PC-3 (cell line): Measurements from ENCODE around the gene DACT1. TPM values are rescaled to one million over a fixed set of nuclear protein-coding genes. Genes with fewer than 3 reads are reported as not detected.

Experiments
- ATAC-seq: fragments of 200-7000 bp; cut with Tn5 transposase; 2 replicates; pipeline ENCODE4 v1.9.1; 2020; ENCODE audit warnings: mild to moderate bottlenecking, moderate library complexity
- BruUV-seq: library from RNA; stranded (reverse); fragments of 400-500 nt; replicated peaks from 2 replicates; lab custom pipeline; 2021; lab: Mats Ljungman, UMichigan
- CTCF ChIA-PET: fragments of 300-600 bp; sonication (Branson Sonifier 250); formaldehyde crosslinking; loops from one replicate; lab custom pipeline; 2022; ENCODE audit warnings: antibody characterized with exemption; lab: Charles Lee
- POLR2A ChIA-PET: fragments of 300-600 bp; sonication (Branson Sonifier 250); formaldehyde crosslinking; loops from one replicate; lab custom pipeline; 2022; ENCODE audit warnings: antibody characterized with exemption; ENCODE audit not compliant: unreplicated experiment; lab: Charles Lee
- DNase-seq: peaks from one replicate; pipeline ENCODE4 v3.0.0-alpha.2; 2015
- H2AFZ ChIP-seq: fragments of 300-600 bp; sonication (generic); 2 replicates; pipeline ENCODE4 v1.6.0; 2016; ENCODE audit warnings: antibody characterized with exemption, low read length
- H3F3A ChIP-seq: fragments of 300-600 bp; sonication (generic); one replicate; pipeline ENCODE4 v1.6.0; 2017; ENCODE audit warnings: antibody characterized with exemption, low read length, control low read depth, mild to moderate bottlenecking; ENCODE audit not compliant: unreplicated experiment
- H3K27ac ChIP-seq: fragments of 300-600 bp; sonication (generic); 2 replicates; pipeline ENCODE4 v1.5.1; 2016; ENCODE audit warnings: mild to moderate bottlenecking, low read length
- H3K27me3 ChIP-seq: fragments of 300-600 bp; sonication (generic); 2 replicates; pipeline ENCODE4 v1.6.1; 2016; ENCODE audit warnings: low read length, mixed read lengths
- H3K36me3 ChIP-seq: fragments of 300-600 bp; sonication (generic); 2 replicates; pipeline ENCODE4 v1.6.1; 2016; ENCODE audit warnings: low read depth, mixed run types, low read length, mixed read lengths
- H3K4me1 ChIP-seq: fragments of 300-600 bp; sonication (generic); 2 replicates; pipeline ENCODE4 v1.5.1; 2016; ENCODE audit warnings: low read length; ENCODE audit not compliant: insufficient read depth
- H3K4me2 ChIP-seq: fragments of 300-600 bp; sonication (generic); 2 replicates; pipeline ENCODE4 v1.6.0; 2016; ENCODE audit warnings: low read length
- H3K4me3 ChIP-seq: fragments of 300-600 bp; sonication (generic); 2 replicates; pipeline ENCODE4 v1.5.1; 2016; ENCODE audit warnings: mild to moderate bottlenecking, low read length, mixed read lengths
- H3K79me2 ChIP-seq: fragments of 300-600 bp; sonication (generic); 2 replicates; pipeline ENCODE4 v1.6.1; 2017; ENCODE audit warnings: low read length, mixed read lengths
- H3K9ac ChIP-seq: fragments of 300-600 bp; sonication (generic); 2 replicates; pipeline ENCODE4 v1.6.0; 2016; ENCODE audit warnings: mild to moderate bottlenecking, low read length
- H3K9me2 ChIP-seq: fragments of 300-600 bp; sonication (generic); replicated peaks from 2 replicates; pipeline ENCODE4 v1.6.1; 2016; ENCODE audit warnings: mixed run types, low read length, mixed read lengths
- H3K9me3 ChIP-seq: fragments of 300-600 bp; sonication (generic); 2 replicates; pipeline ENCODE4 v1.6.1; 2016; ENCODE audit warnings: low read length, mixed read lengths
- H4K20me1 ChIP-seq: fragments of 300-600 bp; sonication (generic); 2 replicates; pipeline ENCODE4 v1.6.1; 2016; ENCODE audit warnings: low read length, mixed read lengths
- EZH2 ChIP-seq: fragments of 300-600 bp; sonication (generic); IDR thresholded peaks from one replicate; pipeline ENCODE4 v1.6.1; 2017; ENCODE audit warnings: antibody characterized with exemption, mild to moderate bottlenecking, low read length; ENCODE audit not compliant: unreplicated experiment
- EZH2phosphoT487 ChIP-seq: fragments of 300-600 bp; sonication (generic); IDR thresholded peaks from 2 replicates; pipeline ENCODE4 v1.6.1; 2018; ENCODE audit warnings: mild to moderate bottlenecking, antibody characterized with exemption, low read length, borderline replicate concordance
- intact Hi-C: fragments of 100-400 bp; cut with micrococcal nuclease; formaldehyde crosslinking; loops from 2 replicates; pipeline ENCODE4 v1.9.0; 2023
- total RNA-seq: library from RNA; depleted of rRNA; stranded (reverse); fragments of >200 nt; gene quantifications from 2 replicates; pipeline ENCODE4 v1.2.3, GENCODE V29; 2014
- TF ChIP-seq, protein P1 (sequence below): fragments of 300-600 bp; sonication (generic); conservative IDR thresholded peaks from 2 replicates; pipeline ENCODE4 v1.5.1; 2017; ENCODE audit warnings: antibody characterized with exemption, low read depth, mild to moderate bottlenecking, low read length

The DACT1 gene
- total RNA-seq, 1 experiment from 2014 or later, result 1.8 TPM

DNA sequence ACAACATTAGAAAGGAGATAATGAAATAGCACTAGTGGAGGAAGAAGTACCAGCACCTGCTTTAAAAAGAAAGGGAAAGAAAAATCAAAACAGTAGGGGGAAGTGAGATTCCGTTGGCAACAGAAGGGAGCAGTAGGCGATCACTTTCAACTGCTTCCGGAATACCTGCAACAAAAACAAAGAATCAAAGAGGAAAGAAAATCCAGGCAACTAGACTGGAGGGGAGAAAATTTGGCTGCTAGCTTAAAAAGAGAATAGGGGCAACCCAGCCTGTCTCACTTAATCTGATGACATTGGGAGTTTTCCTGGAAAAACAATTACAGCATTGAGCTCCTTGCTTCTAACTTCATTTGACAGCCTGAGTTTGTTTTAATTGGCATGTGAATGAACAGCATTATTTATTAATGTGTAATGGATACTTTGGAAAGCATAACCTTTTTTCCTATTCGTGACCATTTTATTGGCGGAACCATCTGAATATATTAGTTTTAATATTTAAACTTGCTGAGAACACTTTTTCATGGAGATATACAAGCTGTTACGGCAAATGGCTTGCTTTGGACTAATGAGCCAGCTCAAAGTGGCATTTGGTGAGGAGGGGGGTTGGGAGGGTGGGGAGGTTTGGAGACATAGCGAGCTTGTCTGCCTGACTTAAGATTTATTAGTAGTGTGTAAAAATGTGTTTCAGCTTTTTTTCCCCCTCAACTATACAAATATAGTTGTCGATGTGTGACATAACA lies 2.5 kb upstream of the DACT1 start:
- intact Hi-C loops, result no loop called here
- H3K79me2 ChIP-seq, result no peaks in the 10 kb centered on the region
- H3K4me2 ChIP-seq, result no peak overlapping the region
- no peaks in the 10 kb centered on the region for H3F3A ChIP-seq
- POLR2A ChIA-PET, result no interaction called here
- H3K27ac ChIP-seq, result no peak overlapping the region
- CTCF ChIA-PET, result interaction anchor here (0.7 to 2.8 kb wide), 2 partner anchors 134 to 390 kb away, joined by 3 to 46 read pairs; no protein-coding TSS in a partner anchor
- ATAC-seq (no peak), DNase-seq (no peak)
- no peaks in the 10 kb centered on the region for H3K9me2 ChIP-seq
- TF ChIP-seq, protein P1, sequence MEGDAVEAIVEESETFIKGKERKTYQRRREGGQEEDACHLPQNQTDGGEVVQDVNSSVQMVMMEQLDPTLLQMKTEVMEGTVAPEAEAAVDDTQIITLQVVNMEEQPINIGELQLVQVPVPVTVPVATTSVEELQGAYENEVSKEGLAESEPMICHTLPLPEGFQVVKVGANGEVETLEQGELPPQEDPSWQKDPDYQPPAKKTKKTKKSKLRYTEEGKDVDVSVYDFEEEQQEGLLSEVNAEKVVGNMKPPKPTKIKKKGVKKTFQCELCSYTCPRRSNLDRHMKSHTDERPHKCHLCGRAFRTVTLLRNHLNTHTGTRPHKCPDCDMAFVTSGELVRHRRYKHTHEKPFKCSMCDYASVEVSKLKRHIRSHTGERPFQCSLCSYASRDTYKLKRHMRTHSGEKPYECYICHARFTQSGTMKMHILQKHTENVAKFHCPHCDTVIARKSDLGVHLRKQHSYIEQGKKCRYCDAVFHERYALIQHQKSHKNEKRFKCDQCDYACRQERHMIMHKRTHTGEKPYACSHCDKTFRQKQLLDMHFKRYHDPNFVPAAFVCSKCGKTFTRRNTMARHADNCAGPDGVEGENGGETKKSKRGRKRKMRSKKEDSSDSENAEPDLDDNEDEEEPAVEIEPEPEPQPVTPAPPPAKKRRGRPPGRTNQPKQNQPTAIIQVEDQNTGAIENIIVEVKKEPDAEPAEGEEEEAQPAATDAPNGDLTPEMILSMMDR, result no peak
- TF ChIP-seq EZH2phosphoT487 (no peak), EZH2 (no peak)
- no peak overlapping the region for H2AFZ ChIP-seq
- no TSS peak for BruUV-seq
- H3K27me3 ChIP-seq, result peaks cover 85% of the 10 kb centered on the region
- H3K9me3 ChIP-seq, result no peaks in the 10 kb centered on the region
- no peaks in the 10 kb centered on the region for H4K20me1 ChIP-seq
- H3K9ac ChIP-seq, result no peak overlapping the region
- H3K4me3 ChIP-seq, result no peak overlapping the region
- H3K4me1 ChIP-seq, result peaks cover 16% of the 10 kb centered on the region
- H3K36me3 ChIP-seq, result no peaks in the 10 kb centered on the region

DNA sequence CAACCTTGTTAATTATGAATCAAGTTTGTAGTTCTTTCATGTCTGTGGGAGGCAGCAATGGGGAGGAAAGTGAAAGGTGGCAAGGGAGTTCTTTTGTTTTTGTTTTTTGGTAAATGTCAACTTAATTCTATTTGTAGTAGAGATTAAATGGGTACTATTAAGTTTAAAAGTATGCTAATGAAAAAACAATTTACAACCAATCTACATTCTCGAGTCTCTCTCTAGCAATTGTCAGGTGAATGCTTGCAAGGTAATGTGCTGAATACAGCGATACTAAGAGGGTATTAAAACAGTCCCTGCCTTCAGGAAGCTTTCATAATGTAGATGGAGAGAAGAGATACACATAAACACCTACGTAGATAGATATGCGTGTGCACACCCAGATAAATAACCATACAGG lies 1.6 kb upstream of the DACT1 start:
- no peak for TF ChIP-seq EZH2phosphoT487
- TF ChIP-seq EZH2, result no peak
- TF ChIP-seq, protein P1, result no peak
- Histone ChIP-seq H3K79me2 (no peaks in the 10 kb centered on the region), H3K27ac (no peak overlapping the region), H3K9me2 (no peaks in the 10 kb centered on the region), H3K27me3 (peaks cover 77% of the 10 kb centered on the region), H3K9me3 (no peaks in the 10 kb centered on the region), H3K4me1 (peaks cover 16% of the 10 kb centered on the region), H3K4me2 (no peak overlapping the region), H3K9ac (no peak overlapping the region), H2AFZ (no peak overlapping the region), H3K4me3 (no peak overlapping the region), H3F3A (no peaks in the 10 kb centered on the region), H4K20me1 (no peaks in the 10 kb centered on the region), H3K36me3 (no peaks in the 10 kb centered on the region)
- no peak for DNase-seq
- ChIA-PET CTCF (interaction anchor here (2.8 kb wide), 1 partner anchor 135 kb away, joined by 46 read pairs; no protein-coding TSS in a partner anchor), POLR2A (interaction anchor here (0.5 to 1.2 kb wide), 2 partner anchors 42 to 848 kb away, joined by 3 to 13 read pairs; partner anchors contain the start of genes JKAMP and L3HYPDH)
- ATAC-seq, result no peak
- no TSS peak for BruUV-seq
- intact Hi-C loops, result no loop called here

DNA sequence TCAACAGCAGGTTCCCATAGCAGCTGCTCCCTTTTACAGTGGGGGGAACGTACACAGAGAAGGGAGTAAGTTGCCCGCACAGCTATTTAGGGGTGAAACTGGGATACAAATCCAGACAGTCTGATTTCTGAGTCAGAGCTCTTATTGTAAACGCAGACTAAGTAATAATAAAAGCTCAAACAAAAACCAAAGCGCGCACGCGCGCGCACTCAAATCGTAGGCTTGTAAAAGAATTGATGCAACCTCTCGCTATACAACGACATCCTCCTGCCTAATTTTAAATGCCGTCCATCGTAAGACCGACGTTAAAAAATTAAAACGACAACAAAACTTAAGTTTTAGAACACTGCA lies 747 bp upstream of the DACT1 start:
- intact Hi-C loops, result loop anchor here (1.0 kb wide), 1 partner anchor 136 kb away; no protein-coding TSS in a partner anchor

More for the DNA sequence above, 747 bp upstream of the DACT1 start:
- ChIA-PET POLR2A (interaction anchor here (0.6 to 1.2 kb wide), 2 partner anchors 366 to 847 kb away, joined by 3 to 13 read pairs; partner anchors contain the start of genes JKAMP and L3HYPDH), CTCF (interaction anchor here (2.8 kb wide), 1 partner anchor 136 kb away, joined by 46 read pairs; no protein-coding TSS in a partner anchor)
- ATAC-seq, result peak; percentile 45
- no peak overlapping the region for H3K27ac ChIP-seq
- H3K9me3 ChIP-seq, result no peaks in the 10 kb centered on the region
- H3K36me3 ChIP-seq, result no peaks in the 10 kb centered on the region
- H4K20me1 ChIP-seq, result no peaks in the 10 kb centered on the region
- no peaks in the 10 kb centered on the region for H3K9me2 ChIP-seq
- peak overlapping the region; percentile 77 for H2AFZ ChIP-seq
- H3K4me3 ChIP-seq, result peak overlapping the region; percentile 63
- peaks cover 16% of the 10 kb centered on the region for H3K4me1 ChIP-seq
- H3F3A ChIP-seq, result no peaks in the 10 kb centered on the region
- no peak overlapping the region for H3K9ac ChIP-seq
- no TSS peak for BruUV-seq
- no peak for TF ChIP-seq EZH2
- no peak for TF ChIP-seq EZH2phosphoT487
- TF ChIP-seq, protein P1, result no peak
- peak overlapping the region; percentile 87 for H3K4me2 ChIP-seq
- H3K27me3 ChIP-seq, result peaks cover 68% of the 10 kb centered on the region
- peak; percentile 82 for DNase-seq
- H3K79me2 ChIP-seq, result no peaks in the 10 kb centered on the region
